OCI-LY3 (cell line): Measurements from ENCODE around the gene LGALS8.

Experiments used
- H2AFZ ChIP-seq: fragments of 200-600, 300-600 bp; shearing (Covaris generic); 2 replicates; pipeline ENCODE4 v1.6.0; 2014; ENCODE audit warnings: antibody characterized with exemption, low read depth, low read length
- H3K27ac ChIP-seq: fragments of 200-600, 300-600 bp; sonication (generic); 2 replicates; pipeline ENCODE4 v1.5.1; 2014; ENCODE audit warnings: mild to moderate bottlenecking, low read length, moderate library complexity, mixed read lengths
- H3K27me3 ChIP-seq: fragments of 200-600, 300-600 bp; sonication (generic); 2 replicates; pipeline ENCODE4 v1.6.1; 2014; ENCODE audit warnings: low read depth, low read length, mixed read lengths
- H3K36me3 ChIP-seq: fragments of 200-600, 300-600 bp; sonication (generic); replicated peaks from 2 replicates; pipeline ENCODE3; 2014; ENCODE audit warnings: low read depth, low read length, mixed read lengths
- H3K4me1 ChIP-seq: fragments of 300-600, 200-600 bp; sonication (generic); 2 replicates; pipeline ENCODE4 v1.6.1; 2014; ENCODE audit warnings: low read length, mixed read lengths
- H3K4me2 ChIP-seq: fragments of 200-600, 300-600 bp; sonication (generic); 2 replicates; pipeline ENCODE4 v1.6.1; 2014; ENCODE audit warnings: low read length, mixed read lengths
- H3K4me3 ChIP-seq: fragments of 300-600, 200-600 bp; sonication (generic); 2 replicates; pipeline ENCODE4 v1.5.1; 2014; ENCODE audit warnings: antibody characterized with exemption, mild to moderate bottlenecking, low read length, moderate library complexity
- H3K79me2 ChIP-seq: fragments of 300-600, 200-600 bp; shearing (Covaris generic); 2 replicates; pipeline ENCODE4 v1.6.1; 2014; ENCODE audit warnings: mild to moderate bottlenecking, low read length, mixed read lengths
- H3K9ac ChIP-seq: fragments of 300-600, 200-600 bp; shearing (Covaris generic); 2 replicates; pipeline ENCODE4 v1.6.0; 2014; ENCODE audit warnings: mild to moderate bottlenecking, low read length, moderate library complexity
- H3K9me3 ChIP-seq: fragments of 200-600, 300-600 bp; shearing (Covaris generic); 2 replicates; pipeline ENCODE4 v1.6.1; 2014; ENCODE audit warnings: low read length, mixed read lengths; ENCODE audit not compliant: insufficient read depth
- H4K20me1 ChIP-seq: fragments of 200-600, 300-600 bp; sonication (generic); 2 replicates; pipeline ENCODE4 v1.6.1; 2016; ENCODE audit warnings: low read length, mixed read lengths; ENCODE audit not compliant: insufficient read depth
- EZH2phosphoT487 ChIP-seq: fragments of 200-600 bp; shearing (Covaris generic); IDR thresholded peaks from 2 replicates; pipeline ENCODE4 v1.6.1; 2018; ENCODE audit warnings: antibody characterized with exemption, mixed run types, low read depth
- TF ChIP-seq, protein P1 (sequence below): fragments of 200-600, 300-600 bp; sonication (generic); IDR thresholded peaks from 2 replicates; pipeline ENCODE4 v1.5.1; 2014; ENCODE audit warnings: antibody characterized with exemption, low read length, low read depth

Gene LGALS8

DNA sequence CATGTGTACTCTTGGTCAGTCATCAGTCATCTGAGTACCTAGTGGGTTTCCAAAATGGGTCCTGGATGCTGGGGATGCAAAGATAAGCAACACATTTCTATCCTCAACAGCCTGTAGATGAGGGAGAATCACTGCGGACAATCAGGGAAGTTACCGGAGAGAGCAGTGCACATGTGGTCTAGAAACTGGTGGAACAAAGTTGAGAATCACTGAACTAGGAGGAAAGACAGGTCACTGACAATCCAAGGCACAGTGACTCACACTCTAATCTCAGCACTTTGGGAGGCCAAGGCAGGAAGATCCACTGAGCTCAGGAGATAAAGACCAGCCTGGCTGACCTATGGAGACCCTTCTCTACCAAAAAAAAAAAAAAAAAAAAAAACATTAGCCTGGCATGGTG is 31.4 kb upstream of the LGALS8 start:
- no peak overlapping the region for H3K9ac ChIP-seq
- H3K27me3 ChIP-seq = peaks cover 51% of the 10 kb centered on the region
- H3K36me3 ChIP-seq = no peaks in the 10 kb centered on the region
- H3K9me3 ChIP-seq = no peaks in the 10 kb centered on the region
- no peak overlapping the region for H3K27ac ChIP-seq
- H3K79me2 ChIP-seq = no peaks in the 10 kb centered on the region
- TF ChIP-seq, protein P1, sequence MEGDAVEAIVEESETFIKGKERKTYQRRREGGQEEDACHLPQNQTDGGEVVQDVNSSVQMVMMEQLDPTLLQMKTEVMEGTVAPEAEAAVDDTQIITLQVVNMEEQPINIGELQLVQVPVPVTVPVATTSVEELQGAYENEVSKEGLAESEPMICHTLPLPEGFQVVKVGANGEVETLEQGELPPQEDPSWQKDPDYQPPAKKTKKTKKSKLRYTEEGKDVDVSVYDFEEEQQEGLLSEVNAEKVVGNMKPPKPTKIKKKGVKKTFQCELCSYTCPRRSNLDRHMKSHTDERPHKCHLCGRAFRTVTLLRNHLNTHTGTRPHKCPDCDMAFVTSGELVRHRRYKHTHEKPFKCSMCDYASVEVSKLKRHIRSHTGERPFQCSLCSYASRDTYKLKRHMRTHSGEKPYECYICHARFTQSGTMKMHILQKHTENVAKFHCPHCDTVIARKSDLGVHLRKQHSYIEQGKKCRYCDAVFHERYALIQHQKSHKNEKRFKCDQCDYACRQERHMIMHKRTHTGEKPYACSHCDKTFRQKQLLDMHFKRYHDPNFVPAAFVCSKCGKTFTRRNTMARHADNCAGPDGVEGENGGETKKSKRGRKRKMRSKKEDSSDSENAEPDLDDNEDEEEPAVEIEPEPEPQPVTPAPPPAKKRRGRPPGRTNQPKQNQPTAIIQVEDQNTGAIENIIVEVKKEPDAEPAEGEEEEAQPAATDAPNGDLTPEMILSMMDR = no peak
- no peak for TF ChIP-seq EZH2phosphoT487
- no peak overlapping the region for H3K4me2 ChIP-seq
- no peak overlapping the region for H3K4me3 ChIP-seq
- no peaks in the 10 kb centered on the region for H3K4me1 ChIP-seq
- no peaks in the 10 kb centered on the region for H4K20me1 ChIP-seq
- no peak overlapping the region for H2AFZ ChIP-seq

DNA sequence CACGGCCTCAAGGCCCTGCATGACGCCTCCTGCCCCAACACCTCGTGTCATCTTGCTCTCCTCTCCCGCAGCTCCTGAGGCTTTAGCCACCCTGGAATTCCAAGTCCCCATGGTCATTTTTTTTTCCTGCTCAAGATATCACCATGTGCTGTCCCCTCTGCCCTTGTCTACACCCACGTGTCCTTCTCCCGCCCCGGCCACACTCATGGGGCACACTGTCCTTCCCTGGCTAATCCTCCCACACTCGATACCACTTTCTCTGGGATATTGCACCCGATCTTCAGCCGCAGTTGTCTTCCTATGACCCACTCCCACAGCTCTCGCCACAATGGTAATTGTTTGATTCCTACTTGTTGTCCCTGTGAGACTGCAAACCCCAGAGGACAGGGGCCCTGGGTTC is 29.7 kb upstream of the LGALS8 start:
- no peak overlapping the region for H3K9ac ChIP-seq
- H3K36me3 ChIP-seq = no peaks in the 10 kb centered on the region
- H4K20me1 ChIP-seq = no peaks in the 10 kb centered on the region
- H3K27me3 ChIP-seq = peaks cover 50% of the 10 kb centered on the region
- H3K27ac ChIP-seq = no peak overlapping the region
- H3K9me3 ChIP-seq = no peaks in the 10 kb centered on the region
- H2AFZ ChIP-seq = no peak overlapping the region
- H3K79me2 ChIP-seq = no peaks in the 10 kb centered on the region
- no peaks in the 10 kb centered on the region for H3K4me1 ChIP-seq
- no peak for TF ChIP-seq EZH2phosphoT487
- TF ChIP-seq, protein P1 = no peak
- H3K4me2 ChIP-seq = no peak overlapping the region
- no peak overlapping the region for H3K4me3 ChIP-seq

DNA sequence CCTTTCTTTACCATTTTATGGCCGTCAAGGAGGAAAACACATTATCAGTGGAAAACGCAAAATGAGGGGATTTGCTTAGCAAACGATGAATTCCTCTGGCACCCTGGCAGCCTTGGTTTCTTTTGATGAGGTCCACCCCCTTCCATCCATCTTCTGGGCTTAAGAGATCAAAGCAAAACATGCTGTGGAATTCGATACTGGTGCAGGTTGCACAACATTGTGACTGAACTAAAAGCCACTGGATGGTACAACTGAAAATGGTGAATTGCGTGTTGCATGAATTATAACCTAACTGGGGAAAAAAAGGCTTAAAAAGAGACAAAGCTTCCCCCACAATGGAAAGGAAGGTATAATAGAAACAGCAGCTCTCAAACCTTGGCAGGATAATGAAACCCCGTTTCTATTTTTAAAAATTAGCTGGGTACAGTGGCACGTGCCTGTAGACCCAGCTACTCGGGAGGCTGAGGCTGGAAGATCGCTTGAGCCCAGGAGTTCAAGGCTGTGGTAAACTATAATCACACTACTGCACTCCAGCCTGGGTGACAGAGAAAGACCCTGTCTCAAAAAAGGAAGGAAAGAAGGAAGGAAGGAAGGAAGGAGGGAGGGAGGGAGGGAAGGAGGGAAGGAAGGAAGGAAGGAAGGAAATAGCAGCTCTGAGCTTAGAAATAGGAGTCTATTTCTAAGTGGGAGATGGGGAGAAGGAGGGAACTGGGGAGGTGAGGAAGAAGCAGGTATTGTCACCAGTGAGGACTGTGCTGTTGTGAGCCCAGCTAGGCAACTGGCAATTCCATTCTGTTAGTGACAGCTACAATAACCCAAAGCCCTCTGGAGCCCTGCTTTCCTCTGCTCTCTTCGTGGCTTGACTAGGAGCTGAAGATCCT is 29.0 kb upstream of the LGALS8 start:
- Histone ChIP-seq H3K27ac (no peak overlapping the region), H3K4me3 (no peak overlapping the region), H3K36me3 (no peaks in the 10 kb centered on the region), H4K20me1 (no peaks in the 10 kb centered on the region), H2AFZ (no peak overlapping the region), H3K79me2 (no peaks in the 10 kb centered on the region), H3K4me2 (no peak overlapping the region), H3K9me3 (no peaks in the 10 kb centered on the region), H3K27me3 (peaks cover 52% of the 10 kb centered on the region), H3K9ac (no peak overlapping the region), H3K4me1 (no peaks in the 10 kb centered on the region)
- TF ChIP-seq, protein P1 = no peak
- TF ChIP-seq EZH2phosphoT487 = no peak

DNA sequence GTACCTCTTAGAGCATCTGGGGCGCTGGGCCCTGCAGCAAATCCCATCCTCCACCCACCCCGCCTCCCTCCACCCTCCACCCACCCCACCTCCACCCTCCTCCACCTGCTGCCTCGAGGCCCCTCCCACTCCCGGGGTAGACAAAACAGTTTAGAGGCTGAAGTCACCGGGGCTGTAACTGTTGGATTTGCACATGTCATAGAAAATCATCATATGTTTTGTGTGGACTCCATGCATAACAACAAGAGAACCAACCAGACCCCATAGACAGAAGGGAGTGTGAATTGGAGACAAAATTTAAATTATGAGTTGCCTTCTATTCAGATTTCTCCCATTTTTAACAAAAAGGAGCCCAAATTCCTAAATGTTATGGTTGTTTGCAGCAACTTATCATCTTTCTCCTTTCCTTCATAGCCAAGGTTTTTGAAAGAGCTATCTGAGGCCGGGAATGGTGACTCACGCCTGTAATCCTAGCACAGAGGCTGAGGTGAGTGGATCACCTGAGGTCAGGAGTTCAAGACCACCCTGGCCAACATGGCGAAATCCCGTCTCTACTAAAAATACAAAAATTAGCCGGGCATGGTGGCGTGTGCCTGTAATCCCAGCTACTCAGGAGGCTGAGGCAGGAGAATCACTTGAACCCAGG is 28.2 kb upstream of the LGALS8 start:
- Histone ChIP-seq H3K79me2 (no peaks in the 10 kb centered on the region), H3K9me3 (no peaks in the 10 kb centered on the region), H2AFZ (no peak overlapping the region), H3K4me3 (no peak overlapping the region), H3K27me3 (peaks cover 50% of the 10 kb centered on the region), H3K4me2 (no peak overlapping the region), H3K36me3 (no peaks in the 10 kb centered on the region), H3K27ac (no peak overlapping the region), H3K9ac (no peak overlapping the region), H3K4me1 (no peaks in the 10 kb centered on the region), H4K20me1 (no peaks in the 10 kb centered on the region)
- TF ChIP-seq, protein P1 = no peak
- TF ChIP-seq EZH2phosphoT487 = no peak
